Esophagus muscularis mucosa (tissue), 4 donors: ENCODE data around the gene USP34.

Source experiments
- CTCF ChIP-seq, 3 experiments: fragments of 200-600 bp in 2 of 3; fragments of 450-650 bp in 1 of 3; sonication (generic) in 2 of 3; IDR thresholded peaks; one replicate each; pipeline ENCODE4 v1.5.1; 2017 to 2019; ENCODE audit warnings: antibody characterized with exemption in 3 of 3, mild to moderate bottlenecking in 2 of 3, moderate library complexity in 1 of 3
- EP300 ChIP-seq: sonication (generic); formaldehyde crosslinking; IDR thresholded peaks from one replicate; pipeline ENCODE4 v1.6.1; 2017; ENCODE audit warnings: antibody characterized with exemption
- POLR2A ChIP-seq: fragments of 450-650 bp; IDR thresholded peaks from one replicate; pipeline ENCODE4 v1.6.1; 2017; ENCODE audit warnings: antibody characterized with exemption, moderate library complexity, mild to moderate bottlenecking, low read depth

- TF ChIP-seq CTCF (IDR thresholded peaks at IDR 0.05): no peak
- no peak for TF ChIP-seq POLR2A
- TF ChIP-seq EP300: no peak
Observed at GRCh38 chr2:61320181-61320580, 150.7 kb downstream of the USP34 start.
